Activated B cell treated with CpG ODN at 0.5 μM for 24 hours (primary cell): ENCODE results near the gene LRFN3. TPM values are rescaled to one million over a fixed set of nuclear protein-coding genes. Genes with fewer than 3 reads are reported as not detected.
A peak's percentile ranks its signal among the peaks of the same experiment; 100 is the strongest.

Experiments
- ATAC-seq: fragments of 200-7000 bp; cut with Tn5 transposase; one replicate; pipeline ENCODE4 v1.10.0; 2021; ENCODE audit warnings: low read depth, mild to moderate bottlenecking, moderate library complexity
- CTCF ChIA-PET: fragments of 350-600 bp; sonication (Branson Sonifier 250); formaldehyde crosslinking; loops from one replicate; lab custom pipeline; 2021; ENCODE audit warnings: antibody characterized with exemption; lab: Charles Lee
- POLR2A ChIA-PET: fragments of 350-600 bp; sonication (Branson Sonifier 250); formaldehyde crosslinking; loops from one replicate; lab custom pipeline; 2021; ENCODE audit warnings: antibody characterized with exemption; lab: Charles Lee
- DNase-seq: peaks from one replicate; pipeline ENCODE4 v3.0.0; 2022
- H3K27ac Mint-ChIP-seq: one replicate; pipeline ENCODE4 v1.8.0; 2020; ENCODE audit warnings: mixed read lengths
- H3K27me3 Mint-ChIP-seq: one replicate; pipeline ENCODE4 v1.8.0; 2021; ENCODE audit warnings: mixed read lengths
- H3K36me3 Mint-ChIP-seq: one replicate; pipeline ENCODE4 v1.8.0; 2021; ENCODE audit warnings: low read depth, mixed read lengths
- H3K4me1 Mint-ChIP-seq: one replicate; pipeline ENCODE4 v1.8.0; 2021; ENCODE audit warnings: mixed read lengths
- H3K4me3 Mint-ChIP-seq: one replicate; pipeline ENCODE4 v1.8.0; 2020; ENCODE audit warnings: mild to moderate bottlenecking, mixed read lengths
- H3K9me3 Mint-ChIP-seq: one replicate; pipeline ENCODE4 v1.8.0; 2020; ENCODE audit warnings: mixed read lengths
- CTCF ChIP-seq: fragments of 200-600 bp; IDR thresholded peaks from one replicate; pipeline ENCODE4 v1.8.0; 2022; ENCODE audit warnings: antibody characterized with exemption, mild to moderate bottlenecking
- intact Hi-C: fragments of 100-400 bp; cut with micrococcal nuclease; formaldehyde crosslinking; loops from one replicate; pipeline ENCODE4 v1.15.1; 2024
- total RNA-seq: library from RNA; stranded (reverse); gene quantifications from 2 replicates; pipeline ENCODE4 v1.2.3, GENCODE V29; 2022

The LRFN3 gene
- total RNA-seq, 1 donor from 2014 or later, result 1.8 TPM

- Mint-ChIP-seq H3K36me3 (no peaks in the 10 kb centered on the region), H3K4me1 (peaks cover 18% of the 10 kb centered on the region), H3K4me3 (no peak overlapping the region), H3K27me3 (peaks cover 5% of the 10 kb centered on the region), H3K27ac (no peak overlapping the region), H3K9me3 (no peaks in the 10 kb centered on the region)
- DNase-seq, result no peak
- no peak for ATAC-seq
- ChIA-PET POLR2A (no interaction called here), CTCF (no interaction called here)
- TF ChIP-seq CTCF, result no peak
- intact Hi-C loops, result no loop called here
Measured at GRCh38 chr19:35990156-35990555, 54.0 kb downstream of the LRFN3 start.

DNA sequence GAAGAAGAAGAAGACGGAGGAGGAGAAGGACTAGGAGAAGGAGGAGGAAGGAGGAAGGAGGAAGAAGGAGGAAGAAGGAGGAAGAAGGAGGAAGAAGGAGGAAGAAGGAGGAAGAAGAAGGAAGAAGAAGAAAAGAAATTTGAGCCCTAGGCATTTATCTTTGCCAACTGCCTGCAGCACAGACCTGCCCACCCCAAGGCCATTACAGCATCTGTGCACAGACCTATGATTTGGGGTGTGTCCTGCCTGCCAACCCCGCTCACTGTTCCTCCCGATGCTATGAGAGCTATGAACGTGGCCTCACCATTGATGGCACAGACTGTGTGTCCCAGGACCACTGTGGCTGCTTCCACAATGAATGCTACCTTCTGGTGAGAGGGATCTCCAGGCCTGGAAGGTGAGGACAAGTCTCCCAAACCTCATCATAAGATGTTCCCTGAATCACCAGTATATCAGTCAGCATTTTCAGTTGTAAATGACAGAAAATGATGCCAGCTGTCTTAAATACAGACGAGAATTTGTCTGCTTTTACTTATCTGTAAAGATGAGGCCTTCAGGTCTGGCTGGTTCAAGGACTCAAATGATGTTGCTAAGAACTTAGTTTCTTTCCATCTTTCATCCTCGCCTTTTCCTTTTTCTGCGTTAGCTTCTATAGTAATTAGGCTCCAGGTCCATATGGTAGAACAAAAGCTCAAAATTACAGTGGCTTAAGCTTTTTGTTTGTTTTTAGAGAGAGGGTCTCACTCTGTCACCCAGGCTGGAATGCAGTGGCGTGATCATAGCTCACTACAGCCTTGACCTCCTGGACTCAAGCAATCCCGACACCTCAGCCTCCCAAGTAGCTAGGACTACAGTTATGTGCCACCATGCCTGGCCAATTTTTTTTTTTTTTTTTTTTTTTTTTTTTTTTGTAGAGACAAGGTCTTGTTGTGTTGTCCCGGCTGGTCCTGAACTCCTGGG, 54.9 kb downstream of the LRFN3 start:
- ATAC-seq (no peak), DNase-seq (no peak)
- peaks cover 3% of the 10 kb centered on the region for H3K27me3 Mint-ChIP-seq
- no peaks in the 10 kb centered on the region for H3K36me3 Mint-ChIP-seq
- no peaks in the 10 kb centered on the region for H3K9me3 Mint-ChIP-seq
- H3K4me3 Mint-ChIP-seq, result no peak overlapping the region
- intact Hi-C loops, result no loop called here
- TF ChIP-seq CTCF, result no peak
- H3K27ac Mint-ChIP-seq, result no peak overlapping the region
- POLR2A ChIA-PET, result no interaction called here
- CTCF ChIA-PET, result interaction anchor here (0.6 to 1.6 kb wide), 2 partner anchors 32 to 921 kb away, joined by 3 to 4 read pairs; no protein-coding TSS in a partner anchor
- peaks cover 23% of the 10 kb centered on the region for H3K4me1 Mint-ChIP-seq

GRCh38 chr19:35991731-35992450, 55.7 kb downstream of the LRFN3 start:
- H3K4me1 Mint-ChIP-seq, result peaks cover 25% of the 10 kb centered on the region
- ChIA-PET CTCF (interaction anchor here (0.6 to 1.6 kb wide), 2 partner anchors 33 to 922 kb away, joined by 3 to 4 read pairs; no protein-coding TSS in a partner anchor), POLR2A (no interaction called here)
- H3K27ac Mint-ChIP-seq, result no peak overlapping the region
- intact Hi-C loops, result no loop called here
- H3K36me3 Mint-ChIP-seq, result peaks cover 5% of the 10 kb centered on the region
- H3K9me3 Mint-ChIP-seq, result no peaks in the 10 kb centered on the region
- peaks cover under 1% of the 10 kb centered on the region for H3K27me3 Mint-ChIP-seq
- no peak for TF ChIP-seq CTCF
- DNase-seq (no peak), ATAC-seq (no peak)
- no peak overlapping the region for H3K4me3 Mint-ChIP-seq

DNA sequence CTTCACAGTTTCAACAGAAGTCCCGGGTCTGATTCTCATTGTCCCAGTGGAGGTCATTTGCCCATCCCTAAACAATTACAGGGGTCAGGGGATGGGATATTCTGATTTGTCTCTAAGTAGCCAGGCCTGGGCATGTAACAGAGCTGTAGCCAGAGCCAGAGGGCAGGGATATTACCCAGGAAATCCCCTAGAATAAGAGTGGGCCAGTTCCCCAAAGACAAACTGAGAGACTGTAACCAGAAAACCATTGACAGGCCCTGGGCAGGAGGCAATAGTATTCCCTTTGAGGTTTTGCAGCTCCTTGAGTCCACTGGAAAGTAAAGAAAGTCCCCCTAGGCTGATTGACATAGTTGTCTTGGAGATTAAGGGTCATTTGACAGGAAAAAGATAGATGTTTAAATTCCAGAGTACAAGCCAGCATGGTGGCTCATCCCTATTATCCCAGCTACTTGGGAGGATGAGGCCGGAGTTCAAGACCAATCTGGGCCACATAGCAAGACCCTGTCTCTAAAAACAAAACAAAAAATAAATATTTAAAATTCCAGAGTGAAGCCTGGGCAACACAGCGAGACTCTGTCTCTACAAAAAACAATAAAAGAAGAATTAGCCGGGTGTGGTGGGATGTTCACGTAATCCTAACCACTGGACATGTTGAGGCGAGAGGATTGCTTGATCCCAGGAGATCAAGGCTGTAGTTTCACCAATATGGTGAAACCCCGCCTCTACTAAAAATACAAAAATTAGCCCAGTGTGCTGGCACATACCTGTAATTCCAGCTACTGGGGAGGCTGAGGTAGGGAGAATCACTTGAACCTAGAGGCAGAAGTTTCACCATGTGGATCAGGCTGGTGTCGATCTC, 57.0 kb downstream of the LRFN3 start:
- TF ChIP-seq CTCF, result no peak
- Mint-ChIP-seq H3K4me1 (peaks cover 31% of the 10 kb centered on the region), H3K4me3 (peak overlapping the region; percentile 32), H3K27ac (no peak overlapping the region), H3K9me3 (no peaks in the 10 kb centered on the region), H3K27me3 (no peaks in the 10 kb centered on the region), H3K36me3 (peaks cover 13% of the 10 kb centered on the region)
- CTCF ChIA-PET, result interaction anchor here (1.6 kb wide), 1 partner anchor 34 kb away, joined by 4 read pairs; no protein-coding TSS in a partner anchor
- intact Hi-C loops, result no loop called here
- ATAC-seq (no peak), DNase-seq (no peak)
- POLR2A ChIA-PET, result interaction anchor here (0.9 to 2.8 kb wide), 2 partner anchors 21 to 61 kb away, joined by 5 to 17 read pairs; partner anchors contain the start of genes ALKBH6 and THAP8
